DMS153 treated with DMSO at 0.1 percent for 48 hours (cell line): ENCODE data around the gene PLEKHO1.

ENCODE experiments used
- DNase-seq: peaks from one replicate; lab custom pipeline; 2025; ENCODE audit not compliant: unreplicated experiment; lab: John Stamatoyannopoulos, UW

The PLEKHO1 gene

GRCh38 chr1:150148837-150149270 is 862 bp upstream of the PLEKHO1 start:
- peak; percentile 15 for DNase-seq

GRCh38 chr1:150150133-150151021 is 661 bp downstream of the PLEKHO1 start:
- DNase-seq, result no peak

GRCh38 chr1:150151291-150152181 is 1.8 kb downstream of the PLEKHO1 start:
- no peak for DNase-seq

- no peak for DNase-seq
Observed at GRCh38 chr1:150152182-150152536, 2.4 kb downstream of the PLEKHO1 start.

GRCh38 chr1:150152772-150153456 is 3.2 kb downstream of the PLEKHO1 start:
- DNase-seq, result no peak

- no peak for DNase-seq
Observed at GRCh38 chr1:150154143-150154542, 4.4 kb downstream of the PLEKHO1 start.

GRCh38 chr1:150155413-150156071 is 5.8 kb downstream of the PLEKHO1 start:
- no peak for DNase-seq

GRCh38 chr1:150156868-150157603 is 7.3 kb downstream of the PLEKHO1 start:
- no peak for DNase-seq

GRCh38 chr1:150159550-150159949 is 9.8 kb downstream of the PLEKHO1 start:
- no peak for DNase-seq

GRCh38 chr1:150160964-150161621 is 11.4 kb downstream of the PLEKHO1 start:
- DNase-seq, result no peak

- peak; percentile 19 for DNase-seq
Observed at GRCh38 chr1:150161747-150162581, 12.2 kb downstream of the PLEKHO1 start.

- DNase-seq, result no peak
Observed at GRCh38 chr1:150162582-150162861, 12.8 kb downstream of the PLEKHO1 start.

- peak; percentile 65 for DNase-seq
Observed at GRCh38 chr1:150162862-150163706, 13.4 kb downstream of the PLEKHO1 start.

GRCh38 chr1:150164224-150164623 is 14.5 kb downstream of the PLEKHO1 start:
- DNase-seq, result no peak

- DNase-seq, result no peak
Observed at GRCh38 chr1:150164779-150165178, 15.1 kb downstream of the PLEKHO1 start.

- peak; percentile 33 for DNase-seq
Observed at GRCh38 chr1:150165622-150166612, 16.2 kb downstream of the PLEKHO1 start.
